Lower lobe of right lung (tissue), 2 donors: ENCODE data around the gene RIPOR3. TPM values are rescaled to one million over a fixed set of nuclear protein-coding genes. Genes with fewer than 3 reads are reported as not detected.

ENCODE experiments used
- ATAC-seq, 2 donors: fragments of 200-7000 bp; cut with Tn5 transposase; one replicate each; pipeline ENCODE4 v1.9.1; 2020 to 2022; ENCODE audit warnings: mild to moderate bottlenecking in 2 of 2, moderate library complexity in 2 of 2
- DNase-seq: peaks from one replicate; pipeline ENCODE4 v3.0.0-alpha.2; 2020
- H3K27ac ChIP-seq: fragments of 200-600 bp; one replicate; pipeline ENCODE4 v1.8.0; 2022
- H3K27me3 ChIP-seq: fragments of 200-600 bp; one replicate; pipeline ENCODE4 v1.8.0; 2022; ENCODE audit warnings: low read depth
- H3K36me3 ChIP-seq: fragments of 200-600 bp; one replicate; pipeline ENCODE4 v1.8.0; 2022; ENCODE audit warnings: mild to moderate bottlenecking
- H3K4me1 ChIP-seq: fragments of 200-600 bp; one replicate; pipeline ENCODE4 v1.8.0; 2022
- H3K4me3 ChIP-seq: fragments of 200-600 bp; one replicate; pipeline ENCODE4 v1.8.0; 2022; ENCODE audit warnings: mild to moderate bottlenecking
- H3K9me3 ChIP-seq: fragments of 200-600 bp; one replicate; pipeline ENCODE4 v1.8.0; 2022
- intact Hi-C: fragments of 100-400 bp; cut with DNase I; formaldehyde crosslinking; loops from one replicate; pipeline ENCODE4 v1.11.0; 2022
- total RNA-seq: library from RNA; stranded (reverse); fragmentation: NEBNext Ultra II Directional; extraction: Animal tissue kit (Norgen Biotek cat#: 25700); gene quantifications from one replicate; pipeline ENCODE4 v1.2.1, GENCODE V29; 2021
- TF ChIP-seq, protein P1 (sequence below): fragments of 200-600 bp; IDR thresholded peaks from one replicate; pipeline ENCODE4 v1.8.0; 2022; ENCODE audit warnings: antibody characterized with exemption, mild to moderate bottlenecking
- donor health status: DM: no; HTN: yes; CAD: no; lungs with severe emphysema.

RIPOR3 gene
- total RNA-seq, 1 donor from 2014 or later = 11.0 TPM

DNA sequence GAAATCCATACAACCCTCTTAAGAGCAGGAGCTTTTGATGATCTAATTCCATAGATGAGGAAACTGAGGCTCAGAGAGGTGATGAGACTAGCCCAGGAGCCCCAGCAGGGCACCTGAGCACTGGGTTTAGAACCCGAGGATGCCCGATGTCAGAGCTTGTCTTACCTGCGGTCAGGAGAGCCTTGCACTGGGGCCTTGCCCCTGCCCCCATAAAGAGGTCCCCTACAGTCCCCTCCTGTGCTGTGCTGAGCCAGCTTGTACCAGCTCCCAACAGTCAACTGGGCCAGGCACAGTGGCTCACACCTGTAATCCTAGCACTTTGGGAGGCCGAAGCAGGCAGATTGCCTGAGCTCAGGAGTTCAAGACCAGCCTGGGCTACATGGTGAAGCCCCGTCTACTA is 58.6 kb downstream of the RIPOR3 start:
- intact Hi-C loops = no loop called here
- Histone ChIP-seq H3K4me1 (peaks cover 21% of the 10 kb centered on the region), H3K4me3 (no peak overlapping the region), H3K27ac (no peak overlapping the region), H3K27me3 (no peaks in the 10 kb centered on the region), H3K36me3 (no peaks in the 10 kb centered on the region), H3K9me3 (no peaks in the 10 kb centered on the region)
- DNase-seq (no peak), ATAC-seq (no peak)
- TF ChIP-seq, protein P1, sequence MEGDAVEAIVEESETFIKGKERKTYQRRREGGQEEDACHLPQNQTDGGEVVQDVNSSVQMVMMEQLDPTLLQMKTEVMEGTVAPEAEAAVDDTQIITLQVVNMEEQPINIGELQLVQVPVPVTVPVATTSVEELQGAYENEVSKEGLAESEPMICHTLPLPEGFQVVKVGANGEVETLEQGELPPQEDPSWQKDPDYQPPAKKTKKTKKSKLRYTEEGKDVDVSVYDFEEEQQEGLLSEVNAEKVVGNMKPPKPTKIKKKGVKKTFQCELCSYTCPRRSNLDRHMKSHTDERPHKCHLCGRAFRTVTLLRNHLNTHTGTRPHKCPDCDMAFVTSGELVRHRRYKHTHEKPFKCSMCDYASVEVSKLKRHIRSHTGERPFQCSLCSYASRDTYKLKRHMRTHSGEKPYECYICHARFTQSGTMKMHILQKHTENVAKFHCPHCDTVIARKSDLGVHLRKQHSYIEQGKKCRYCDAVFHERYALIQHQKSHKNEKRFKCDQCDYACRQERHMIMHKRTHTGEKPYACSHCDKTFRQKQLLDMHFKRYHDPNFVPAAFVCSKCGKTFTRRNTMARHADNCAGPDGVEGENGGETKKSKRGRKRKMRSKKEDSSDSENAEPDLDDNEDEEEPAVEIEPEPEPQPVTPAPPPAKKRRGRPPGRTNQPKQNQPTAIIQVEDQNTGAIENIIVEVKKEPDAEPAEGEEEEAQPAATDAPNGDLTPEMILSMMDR = no peak

GRCh38 chr20:50632236-50632635 is 59.1 kb downstream of the RIPOR3 start:
- no peaks in the 10 kb centered on the region for H3K27me3 ChIP-seq
- no peak for ATAC-seq
- H3K4me3 ChIP-seq = no peak overlapping the region
- H3K4me1 ChIP-seq = peaks cover 17% of the 10 kb centered on the region
- H3K9me3 ChIP-seq = no peaks in the 10 kb centered on the region
- H3K36me3 ChIP-seq = no peaks in the 10 kb centered on the region
- no peak overlapping the region for H3K27ac ChIP-seq
- intact Hi-C loops = no loop called here
- TF ChIP-seq, protein P1 = no peak
- no peak for DNase-seq

DNA sequence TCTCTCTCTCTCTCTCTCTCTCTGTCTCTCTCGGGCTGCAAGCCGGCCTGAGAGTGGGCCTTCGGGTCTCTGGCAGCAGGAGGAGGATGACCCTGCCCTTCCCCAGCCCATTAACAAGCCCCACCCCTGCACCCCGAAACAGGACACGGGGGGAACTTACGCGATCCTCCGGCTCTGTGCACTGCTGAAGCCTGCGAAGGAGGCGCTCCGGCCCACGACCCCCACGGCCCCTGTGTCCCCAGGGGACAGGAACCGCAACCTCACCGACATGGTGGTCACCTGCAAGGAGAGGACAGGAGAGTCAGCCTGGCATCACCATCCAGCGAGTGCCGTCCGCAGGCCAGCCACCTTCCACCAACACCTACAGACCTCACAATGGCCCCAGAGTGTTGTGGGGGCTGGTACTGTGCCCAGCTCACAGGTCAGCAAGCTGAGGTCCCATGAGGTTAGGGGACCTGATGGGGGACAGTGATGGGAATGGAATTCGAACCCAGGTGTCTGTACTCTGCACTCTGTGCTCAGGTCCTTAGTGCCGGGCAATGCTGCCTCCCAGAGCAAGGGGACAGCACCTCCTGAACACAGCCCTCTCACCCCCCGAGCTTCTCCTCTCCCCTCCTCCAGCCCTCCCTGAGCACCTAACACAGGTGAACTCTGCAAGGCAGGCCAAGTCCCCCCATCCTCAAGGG is 60.6 kb downstream of the RIPOR3 start:
- H3K36me3 ChIP-seq = no peaks in the 10 kb centered on the region
- DNase-seq (no peak), ATAC-seq (no peak)
- no peak overlapping the region for H3K27ac ChIP-seq
- intact Hi-C loops = no loop called here
- H3K4me3 ChIP-seq = no peak overlapping the region
- H3K27me3 ChIP-seq = no peaks in the 10 kb centered on the region
- H3K4me1 ChIP-seq = peaks cover 4% of the 10 kb centered on the region
- TF ChIP-seq, protein P1 = no peak
- H3K9me3 ChIP-seq = no peaks in the 10 kb centered on the region

- intact Hi-C loops = no loop called here
- ATAC-seq = no peak
Measured at GRCh38 chr20:50629670-50630045, 61.7 kb downstream of the RIPOR3 start.

DNA sequence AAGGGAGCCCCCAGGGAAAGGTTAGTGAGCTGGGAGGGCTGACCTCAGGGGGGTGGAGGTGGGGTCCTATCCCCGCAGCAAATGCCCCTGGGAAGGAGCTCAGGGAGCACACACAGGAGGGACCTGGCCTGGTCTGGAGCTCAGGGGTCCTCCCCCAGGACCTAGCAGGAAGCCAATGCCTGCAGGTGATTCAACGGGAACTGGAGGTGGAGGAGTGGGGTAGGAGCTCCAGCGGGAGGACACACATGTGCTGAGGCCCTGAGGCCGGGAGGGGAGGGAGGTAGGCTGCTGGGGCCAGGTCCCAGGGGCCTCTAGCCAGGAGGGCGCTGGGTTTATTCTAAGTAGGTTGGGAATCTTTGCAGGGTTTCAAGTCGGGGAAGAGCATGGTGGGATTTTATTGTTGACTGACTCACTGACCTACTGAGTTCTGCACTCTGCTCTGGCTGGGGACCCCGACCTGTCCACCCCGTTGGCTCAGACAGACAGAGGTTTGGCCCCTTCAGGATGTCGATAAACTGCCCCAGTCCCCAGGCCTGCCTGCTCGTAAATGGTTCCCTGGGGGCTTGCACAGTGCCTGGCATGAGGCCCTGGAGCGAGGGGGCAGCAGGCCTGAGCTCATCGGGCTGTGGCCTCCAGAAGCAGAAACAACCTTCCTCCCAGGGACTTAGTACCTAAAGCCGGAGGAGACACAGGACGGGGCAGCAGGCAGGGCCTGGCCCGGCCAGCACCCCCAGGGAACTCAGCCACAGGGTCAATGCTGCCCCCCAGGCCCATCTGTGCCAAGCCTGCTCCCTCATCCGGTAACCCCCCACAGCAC is 62.3 kb downstream of the RIPOR3 start:
- Histone ChIP-seq H3K4me1 (no peaks in the 10 kb centered on the region), H3K36me3 (no peaks in the 10 kb centered on the region), H3K27me3 (no peaks in the 10 kb centered on the region), H3K9me3 (no peaks in the 10 kb centered on the region), H3K27ac (peak overlapping the region; percentile 24), H3K4me3 (no peak overlapping the region)
- ATAC-seq = no peak
- intact Hi-C loops = no loop called here
- TF ChIP-seq, protein P1 = no peak
- DNase-seq = no peak

More at GRCh38 chr20:50629670-50630045, 61.7 kb downstream of the RIPOR3 start:
- TF ChIP-seq, protein P1 = no peak
- Histone ChIP-seq H3K4me1 (no peaks in the 10 kb centered on the region), H3K36me3 (no peaks in the 10 kb centered on the region), H3K27ac (peak overlapping the region; percentile 24), H3K9me3 (no peaks in the 10 kb centered on the region), H3K27me3 (no peaks in the 10 kb centered on the region), H3K4me3 (no peak overlapping the region)
- DNase-seq = no peak
